ENCODE results near the gene MAPK6. TPM values are rescaled to one million over a fixed set of nuclear protein-coding genes. Genes with fewer than 3 reads are reported as not detected.

The MAPK6 gene
- total RNA-seq, 1 donor from 2014 or later = 91.7 TPM

DNA sequence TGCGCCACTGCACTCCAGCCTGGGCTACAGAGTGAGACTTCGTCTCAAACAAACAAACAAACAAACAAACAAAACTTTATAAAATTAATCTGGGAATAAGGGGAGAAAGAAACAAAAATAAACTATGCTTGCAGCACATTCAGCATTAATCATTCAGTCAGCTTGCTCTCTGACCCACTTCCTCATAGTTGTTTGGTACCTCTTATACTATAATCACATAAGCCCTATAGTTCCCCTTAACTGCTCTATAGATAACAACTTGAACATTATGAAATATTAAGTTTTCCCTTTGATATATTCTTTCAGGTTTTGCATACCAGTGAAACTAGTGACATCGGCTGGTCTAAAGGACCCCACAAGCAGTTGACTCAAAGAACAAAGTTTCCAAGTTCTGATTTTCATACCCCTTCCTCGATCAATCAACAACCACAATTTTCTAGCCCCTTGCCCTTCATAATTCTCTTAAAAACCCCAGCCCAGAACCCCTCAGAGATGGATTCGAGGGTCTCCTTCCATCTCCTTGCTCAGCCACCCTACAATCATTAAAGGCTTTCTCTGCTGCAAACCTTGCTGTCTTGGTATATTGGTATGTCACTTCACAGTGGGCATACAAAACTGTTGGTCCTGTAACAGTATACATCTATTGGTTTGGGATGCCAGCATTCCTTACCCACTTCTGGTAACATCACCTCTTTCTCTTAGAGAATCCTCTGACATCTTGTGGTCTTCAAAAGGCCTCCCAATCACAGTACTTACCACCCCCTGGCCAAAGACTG lies 67.2 kb downstream of the MAPK6 start:
- no peaks in the 10 kb centered on the region for H3K27me3 Mint-ChIP-seq
- no peak overlapping the region for H3K4me3 Mint-ChIP-seq (ENCODE audit: low read depth)
- peaks cover 9% of the 10 kb centered on the region for H3K9me3 Mint-ChIP-seq (ENCODE audit: low read depth)
- TF ChIP-seq, protein P1, sequence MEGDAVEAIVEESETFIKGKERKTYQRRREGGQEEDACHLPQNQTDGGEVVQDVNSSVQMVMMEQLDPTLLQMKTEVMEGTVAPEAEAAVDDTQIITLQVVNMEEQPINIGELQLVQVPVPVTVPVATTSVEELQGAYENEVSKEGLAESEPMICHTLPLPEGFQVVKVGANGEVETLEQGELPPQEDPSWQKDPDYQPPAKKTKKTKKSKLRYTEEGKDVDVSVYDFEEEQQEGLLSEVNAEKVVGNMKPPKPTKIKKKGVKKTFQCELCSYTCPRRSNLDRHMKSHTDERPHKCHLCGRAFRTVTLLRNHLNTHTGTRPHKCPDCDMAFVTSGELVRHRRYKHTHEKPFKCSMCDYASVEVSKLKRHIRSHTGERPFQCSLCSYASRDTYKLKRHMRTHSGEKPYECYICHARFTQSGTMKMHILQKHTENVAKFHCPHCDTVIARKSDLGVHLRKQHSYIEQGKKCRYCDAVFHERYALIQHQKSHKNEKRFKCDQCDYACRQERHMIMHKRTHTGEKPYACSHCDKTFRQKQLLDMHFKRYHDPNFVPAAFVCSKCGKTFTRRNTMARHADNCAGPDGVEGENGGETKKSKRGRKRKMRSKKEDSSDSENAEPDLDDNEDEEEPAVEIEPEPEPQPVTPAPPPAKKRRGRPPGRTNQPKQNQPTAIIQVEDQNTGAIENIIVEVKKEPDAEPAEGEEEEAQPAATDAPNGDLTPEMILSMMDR (IDR thresholded peaks at IDR 0.05; ENCODE audit: unreplicated experiment) = no peak
- no peak overlapping the region for H3K27ac Mint-ChIP-seq
- no peak for DNase-seq (ENCODE audit: low spot score, unreplicated experiment)
- H3K4me1 Mint-ChIP-seq (ENCODE audit: low read depth) = no peaks in the 10 kb centered on the region
- peaks cover 5% of the 10 kb centered on the region for H3K36me3 Mint-ChIP-seq (ENCODE audit: insufficient read depth)

DNA sequence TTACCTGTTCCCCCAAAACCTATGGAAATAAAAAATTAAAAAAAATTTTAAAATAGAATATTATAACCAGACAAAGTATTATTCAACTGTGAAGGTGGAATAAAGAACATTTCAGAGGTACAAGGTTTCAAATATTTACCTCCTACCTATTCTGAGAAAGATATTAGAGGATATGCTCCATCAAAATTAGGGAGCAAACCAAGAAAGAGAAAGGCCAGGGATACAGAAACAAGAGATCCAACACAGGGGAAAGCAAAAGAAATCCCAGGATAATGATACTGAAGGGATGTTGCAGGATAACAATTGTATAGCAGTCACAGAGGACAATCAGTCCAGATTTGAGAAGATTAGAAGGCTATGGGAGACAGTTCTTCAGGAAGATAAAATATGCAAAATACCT lies 71.2 kb downstream of the MAPK6 start:
- peaks cover 5% of the 10 kb centered on the region for H3K36me3 Mint-ChIP-seq (ENCODE audit: insufficient read depth)
- peaks cover 9% of the 10 kb centered on the region for H3K9me3 Mint-ChIP-seq (ENCODE audit: low read depth)
- H3K27me3 Mint-ChIP-seq = no peaks in the 10 kb centered on the region
- H3K4me1 Mint-ChIP-seq (ENCODE audit: low read depth) = no peaks in the 10 kb centered on the region
- no peak overlapping the region for H3K27ac Mint-ChIP-seq
- TF ChIP-seq, protein P1 (IDR thresholded peaks at IDR 0.05; ENCODE audit: unreplicated experiment) = no peak
- no peak for DNase-seq (ENCODE audit: low spot score, unreplicated experiment)
- H3K4me3 Mint-ChIP-seq (ENCODE audit: low read depth) = no peak overlapping the region

DNA sequence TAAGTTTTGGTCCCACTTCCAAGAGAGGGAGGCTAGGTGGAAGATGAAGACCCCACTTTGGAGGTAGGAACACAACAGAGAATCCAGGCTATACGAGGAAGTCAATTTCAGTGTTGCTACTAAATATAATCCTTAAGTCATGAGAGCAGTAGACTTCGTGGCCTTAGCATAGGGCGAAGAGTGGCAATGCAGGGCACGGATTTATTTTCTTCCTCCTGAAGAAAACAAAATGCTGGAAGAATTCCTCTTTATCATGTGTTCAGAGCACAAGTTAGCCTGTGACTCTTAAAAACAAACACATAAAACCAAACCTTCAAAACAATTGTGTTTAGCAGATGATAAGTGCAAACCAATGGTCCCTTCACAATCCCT lies 74.1 kb downstream of the MAPK6 start:
- peaks cover 5% of the 10 kb centered on the region for H3K36me3 Mint-ChIP-seq (ENCODE audit: insufficient read depth)
- no peak overlapping the region for H3K4me3 Mint-ChIP-seq (ENCODE audit: low read depth)
- no peak overlapping the region for H3K27ac Mint-ChIP-seq
- H3K27me3 Mint-ChIP-seq = no peaks in the 10 kb centered on the region
- H3K4me1 Mint-ChIP-seq (ENCODE audit: low read depth) = no peaks in the 10 kb centered on the region
- TF ChIP-seq, protein P1 (IDR thresholded peaks at IDR 0.05; ENCODE audit: unreplicated experiment) = no peak
- no peak for DNase-seq (ENCODE audit: low spot score, unreplicated experiment)
- peaks cover 9% of the 10 kb centered on the region for H3K9me3 Mint-ChIP-seq (ENCODE audit: low read depth)

DNA sequence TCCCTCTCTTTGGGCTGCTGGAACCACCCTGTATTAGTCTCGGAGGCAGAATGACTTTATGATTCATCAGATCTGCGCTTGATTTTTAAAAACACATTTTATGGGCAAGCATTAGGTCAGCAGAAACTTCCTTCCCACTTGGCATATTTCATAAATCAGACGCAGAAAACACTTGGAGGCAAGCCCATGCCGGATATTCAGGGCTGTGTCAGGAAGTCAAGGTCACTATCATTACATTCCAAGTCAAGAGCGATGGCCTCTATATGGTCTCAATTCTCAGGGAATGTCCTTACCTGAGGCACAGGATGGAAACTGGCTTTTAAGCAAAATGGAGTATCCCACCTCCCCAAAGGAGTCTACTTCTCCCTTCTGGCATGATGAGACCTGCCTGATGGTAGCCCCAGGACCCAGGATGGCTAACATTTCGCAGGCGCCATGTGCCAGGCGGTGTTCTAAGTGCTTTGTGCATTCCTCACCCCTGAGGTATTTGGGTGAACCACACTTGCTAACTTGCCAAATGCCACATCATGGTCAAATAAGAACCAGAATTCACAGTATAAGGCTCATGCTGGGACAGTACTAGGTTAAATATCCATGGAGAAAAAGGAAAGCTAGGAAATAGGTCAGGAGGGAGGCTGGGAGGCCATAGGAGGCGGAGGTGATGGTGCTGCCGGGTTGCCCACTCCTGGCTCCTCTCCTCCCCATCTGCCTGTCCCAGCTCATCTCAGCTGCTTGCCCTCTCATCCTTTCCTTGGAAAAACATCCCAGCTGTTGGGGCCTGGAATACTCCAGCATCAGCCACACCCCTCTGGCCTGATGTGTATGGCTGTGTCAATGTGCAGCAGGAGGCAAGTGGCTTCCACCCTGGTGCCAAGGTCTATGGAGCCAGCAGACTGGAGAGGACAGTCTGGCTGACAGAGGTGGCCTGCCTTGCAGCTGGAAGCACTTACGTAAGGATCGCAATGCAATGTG lies 74.8 kb downstream of the MAPK6 start:
- Mint-ChIP-seq H3K4me1 (ENCODE audit: low read depth) (no peaks in the 10 kb centered on the region), H3K27me3 (no peaks in the 10 kb centered on the region), H3K4me3 (ENCODE audit: low read depth) (no peak overlapping the region), H3K27ac (no peak overlapping the region), H3K36me3 (ENCODE audit: insufficient read depth) (peaks cover 5% of the 10 kb centered on the region), H3K9me3 (ENCODE audit: low read depth) (peaks cover 9% of the 10 kb centered on the region)
- TF ChIP-seq, protein P1 (IDR thresholded peaks at IDR 0.05; ENCODE audit: unreplicated experiment) = no peak
- no peak for DNase-seq (ENCODE audit: low spot score, unreplicated experiment)

DNA sequence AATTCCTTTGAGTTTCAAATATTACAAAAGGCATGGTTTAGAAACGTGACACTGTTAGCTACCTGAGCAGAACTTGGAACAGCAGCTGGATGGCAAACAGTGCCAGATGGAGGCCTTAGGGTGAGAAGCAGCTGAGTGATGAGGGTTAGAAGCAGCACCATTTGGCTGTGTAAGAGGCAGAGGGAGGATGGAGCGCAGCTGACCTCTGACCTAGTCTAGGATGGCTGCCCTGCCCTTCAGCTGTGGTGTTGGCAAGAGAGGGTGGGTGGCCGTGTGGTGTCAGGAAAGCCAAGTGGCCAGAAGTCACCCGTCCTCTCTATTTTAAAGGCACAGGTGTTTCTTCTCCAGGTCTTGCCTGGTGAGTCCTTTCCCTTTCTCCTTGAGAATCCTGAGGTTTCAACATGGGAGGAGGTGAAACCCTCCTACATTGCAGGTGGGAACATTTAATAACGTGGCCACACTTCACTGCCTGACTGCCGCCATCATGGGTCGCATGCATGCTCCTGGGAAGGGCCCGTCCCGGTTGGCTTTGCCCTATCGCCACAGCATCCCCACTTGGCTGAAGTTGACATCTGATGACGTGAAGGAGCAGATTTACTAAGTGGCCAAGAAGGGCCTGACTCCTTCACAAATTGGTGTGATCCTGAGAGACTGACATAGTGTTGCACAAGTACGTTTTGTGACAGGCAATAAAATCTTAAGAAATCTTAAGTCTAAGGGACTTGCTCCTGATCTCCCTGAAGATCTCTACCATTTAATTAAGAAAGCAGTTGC lies 76.0 kb downstream of the MAPK6 start:
- TF ChIP-seq, protein P1 (IDR thresholded peaks at IDR 0.05; ENCODE audit: unreplicated experiment) = no peak
- Mint-ChIP-seq H3K27ac (no peak overlapping the region), H3K9me3 (ENCODE audit: low read depth) (peaks cover 7% of the 10 kb centered on the region), H3K4me3 (ENCODE audit: low read depth) (no peak overlapping the region), H3K27me3 (no peaks in the 10 kb centered on the region), H3K36me3 (ENCODE audit: insufficient read depth) (peaks cover 1% of the 10 kb centered on the region), H3K4me1 (ENCODE audit: low read depth) (no peaks in the 10 kb centered on the region)
- DNase-seq (ENCODE audit: low spot score, unreplicated experiment) = no peak
